Left cardiac atrium (tissue), 2 donors: ENCODE results near the gene ASB14. TPM values are rescaled to one million over a fixed set of nuclear protein-coding genes. Genes with fewer than 3 reads are reported as not detected.

Experiments
- total RNA-seq, 2 donors: library from RNA; stranded (reverse); fragmentation: NEBNext Ultra II Directional; extraction: Animal tissue kit (Norgen Biotek cat#: 25700); gene quantifications; one replicate each; pipeline ENCODE4 v1.2.1, GENCODE V29; 2021
- donor health status: DM: no; HTN: yes; CAD: no; lungs with severe emphysema.
- donor health status: DM: yes; HTN: yes; CAD: no.

The ASB14 gene
- total RNA-seq, 2 donors from 2014 or later, result 0.41 TPM; not detected in 1

Other genes with a start within 250 kb of the ASB14 start
- not detected for gene SPATA12, start 232.0 kb downstream of the ASB14 start, total RNA-seq
- 1 to 10 TPM; 3.9 to 5.9 TPM for gene IL17RD, start 127.3 kb downstream of the ASB14 start, total RNA-seq
- under 1 TPM in 1 of 2 donors, not detected in 1; 0.56 TPM for gene HESX1, start 92.7 kb downstream of the ASB14 start, total RNA-seq
- gene APPL1, start 65.0 kb downstream of the ASB14 start, total RNA-seq, result 10 to 100 TPM; 33.5 to 38.1 TPM